MV-4-11 (cell line): ENCODE measurements around the gene KLHL6.

Source experiments
- DNase-seq: peaks from one replicate; lab custom pipeline; 2025; lab: John Stamatoyannopoulos, UW

KLHL6 gene

GRCh38 chr3:183444748-183445147, 110.8 kb downstream of the KLHL6 start:
- no peak for DNase-seq

DNA sequence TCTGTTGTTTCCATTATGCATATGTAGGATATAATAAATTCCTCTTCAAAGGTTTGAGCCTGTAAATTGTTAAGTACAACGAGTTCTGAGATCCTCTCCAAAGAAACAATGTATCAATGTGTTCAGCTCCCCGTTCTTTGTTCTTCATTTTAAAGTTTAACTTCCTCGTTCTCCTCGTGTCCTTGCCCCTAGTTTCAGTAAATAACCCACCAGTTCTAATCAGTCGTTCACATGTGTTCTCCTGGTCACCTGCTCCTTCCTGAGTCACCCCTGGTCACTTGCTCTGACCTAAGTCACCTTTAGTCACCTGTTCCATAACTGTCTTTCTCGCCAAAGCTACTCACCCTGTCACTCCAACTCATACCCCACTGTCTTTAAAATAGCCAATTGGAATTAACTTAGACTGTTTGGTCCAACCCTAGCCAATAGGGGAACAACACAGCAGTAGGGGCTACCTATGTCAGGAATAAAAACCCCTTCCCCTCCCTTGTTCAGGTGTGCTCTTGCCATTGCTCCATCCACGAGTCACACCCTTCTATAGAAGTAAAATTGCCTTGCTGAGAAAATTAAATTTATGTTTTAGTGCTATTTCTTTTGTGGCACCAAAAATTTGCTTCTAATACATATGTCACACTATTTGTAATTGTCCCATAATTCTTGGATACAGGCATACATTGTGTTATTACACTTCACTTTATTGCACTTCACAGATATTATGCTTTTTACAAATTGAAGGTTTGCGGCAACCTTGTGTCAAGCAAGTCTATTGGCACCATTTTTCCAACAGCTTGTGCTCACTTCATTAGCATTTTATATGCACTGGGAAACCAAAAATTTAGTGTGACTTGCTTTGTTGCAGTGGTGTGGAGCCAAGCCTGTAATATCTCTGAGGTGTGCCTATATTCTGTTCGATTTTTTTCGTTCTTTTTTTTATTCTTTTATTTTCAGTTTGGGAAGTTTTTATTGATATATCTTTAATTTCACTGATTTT, 111.8 kb downstream of the KLHL6 start:
- peak; percentile 12 for DNase-seq

DNA sequence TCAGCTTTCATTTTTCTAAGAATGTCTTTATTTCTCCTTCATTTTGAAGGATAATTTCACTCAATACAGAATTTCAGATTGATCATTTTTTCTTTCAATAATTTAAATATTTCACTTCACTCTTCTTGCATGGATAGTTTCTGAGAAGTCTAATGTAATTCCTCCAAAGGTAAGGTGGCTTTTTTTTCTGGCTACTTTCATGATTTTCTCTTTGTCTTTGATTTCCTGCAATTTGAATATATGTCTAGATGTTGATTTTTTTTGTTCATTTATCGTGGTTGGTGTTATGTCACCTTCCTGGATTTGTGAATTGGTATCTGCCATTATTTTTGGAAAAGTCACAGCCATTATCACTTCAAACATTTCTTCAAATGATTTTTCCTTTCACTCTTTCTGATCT, 112.5 kb downstream of the KLHL6 start:
- no peak for DNase-seq

GRCh38 chr3:183440521-183440920, 115.0 kb downstream of the KLHL6 start:
- DNase-seq, result peak; percentile 79

DNA sequence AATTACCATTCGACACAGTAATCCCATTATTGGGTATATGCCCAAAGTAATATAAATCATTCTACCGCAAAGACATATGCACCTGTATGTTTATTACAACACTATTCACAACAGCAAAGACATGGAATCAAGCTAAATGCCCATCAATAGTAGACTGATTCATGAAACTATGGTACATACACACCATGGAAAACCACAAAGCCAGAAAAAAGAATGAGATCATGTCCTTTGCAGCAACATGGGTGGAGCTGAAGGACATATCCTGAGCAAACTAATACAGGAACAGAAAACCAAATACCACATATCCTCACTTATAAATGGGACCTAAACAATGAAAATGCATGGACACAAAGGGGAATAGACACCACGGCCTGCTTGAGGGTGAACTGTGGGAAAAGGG, 116.0 kb downstream of the KLHL6 start:
- peak; percentile 79 for DNase-seq

DNA sequence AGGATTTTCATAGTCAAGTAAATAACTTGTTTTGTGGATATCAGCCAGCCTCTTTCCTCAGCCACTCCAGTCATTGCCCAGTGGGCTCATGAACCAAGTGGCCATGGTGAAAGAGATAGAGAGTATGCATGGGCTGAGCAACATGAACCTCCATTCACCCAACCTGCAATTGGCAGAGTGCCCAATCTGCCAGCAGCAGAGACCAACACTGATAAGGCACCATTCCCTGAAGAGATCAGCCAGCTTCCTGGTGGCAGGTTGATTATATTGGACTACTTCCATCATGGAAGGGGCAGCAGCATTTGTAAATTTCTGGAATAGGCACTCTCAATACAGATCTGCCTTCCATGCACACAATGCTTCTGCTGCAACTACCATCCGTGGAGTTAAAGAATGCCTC, 116.8 kb downstream of the KLHL6 start:
- DNase-seq, result no peak

- no peak for DNase-seq
These were observed 117.6 kb downstream of the KLHL6 start for GRCh38 chr3:183437666-183438564.
